Testis (tissue), 2 donors: ENCODE measurements around the gene GRIK5.

ENCODE experiments used
- CTCF ChIP-seq, 3 experiments: fragments of 450-650 bp in 2 of 3; fragments of 200-600 bp in 1 of 3; sonication (generic) in 1 of 3; IDR thresholded peaks; one replicate each; pipeline ENCODE4 v1.5.1; 2016 to 2019; ENCODE audit warnings: antibody characterized with exemption in 3 of 3, mild to moderate bottlenecking in 2 of 3, moderate library complexity in 1 of 3
- POLR2A ChIP-seq: fragments of 450-650 bp; IDR thresholded peaks from one replicate; pipeline ENCODE4 v1.6.1; 2017; ENCODE audit warnings: antibody characterized with exemption, mild to moderate bottlenecking, moderate library complexity

- TF ChIP-seq POLR2A (no peak), CTCF (IDR thresholded peaks at IDR 0.05) (no peak)
These were observed 41.4 kb upstream of the GRIK5 start for GRCh38 chr19:42111384-42111783.
